Activated CD8-positive, alpha-beta T cell treated with anti-CD3 and anti-CD28 coated beads for 36 hours (primary cell): Measurements from ENCODE around the gene DET1. TPM values are rescaled to one million over a fixed set of nuclear protein-coding genes. Genes with fewer than 3 reads are reported as not detected.

Experiments used
- ATAC-seq: fragments of 200-7000 bp; cut with Tn5 transposase; one replicate; pipeline ENCODE4 v1.10.0; 2021; ENCODE audit warnings: mild to moderate bottlenecking, moderate library complexity
- CTCF ChIA-PET: fragments of 350-600 bp; sonication (Branson Sonifier 250); formaldehyde crosslinking; loops from one replicate; lab custom pipeline; 2021; ENCODE audit warnings: antibody characterized with exemption; lab: Charles Lee
- POLR2A ChIA-PET: fragments of 350-600 bp; sonication (Branson Sonifier 250); formaldehyde crosslinking; loops from one replicate; lab custom pipeline; 2021; ENCODE audit warnings: antibody characterized with exemption; lab: Charles Lee
- DNase-seq: peaks from one replicate; pipeline ENCODE4 v3.0.0-alpha.2; 2020
- H3K27ac Mint-ChIP-seq: one replicate; pipeline ENCODE4 v1.8.0; 2021; ENCODE audit warnings: mild to moderate bottlenecking, mixed read lengths
- H3K27me3 Mint-ChIP-seq: one replicate; pipeline ENCODE4 v1.8.0; 2021; ENCODE audit warnings: mixed read lengths
- H3K36me3 Mint-ChIP-seq: one replicate; pipeline ENCODE4 v1.8.0; 2021; ENCODE audit warnings: low read depth, mixed read lengths
- H3K4me1 Mint-ChIP-seq: one replicate; pipeline ENCODE4 v1.8.0; 2021; ENCODE audit warnings: low read depth, mixed read lengths
- H3K4me3 Mint-ChIP-seq: one replicate; pipeline ENCODE4 v1.8.0; 2021; ENCODE audit warnings: mild to moderate bottlenecking, moderate library complexity, mixed read lengths
- H3K9me3 Mint-ChIP-seq: one replicate; pipeline ENCODE4 v1.8.0; 2021; ENCODE audit warnings: mixed read lengths
- CTCF ChIP-seq: fragments of 200-600 bp; IDR thresholded peaks from one replicate; pipeline ENCODE4 v1.8.0; 2022; ENCODE audit warnings: antibody characterized with exemption, mild to moderate bottlenecking
- intact Hi-C: fragments of 100-400 bp; cut with micrococcal nuclease; formaldehyde crosslinking; loops from one replicate; pipeline ENCODE4 v1.10.0; 2022
- total RNA-seq, 2 experiments: library from RNA; stranded (reverse); gene quantifications; one replicate each; pipeline ENCODE4 v1.2.3, GENCODE V29; 2021

Gene DET1
- total RNA-seq, 2 experiments from 2014 or later: 2.1 to 2.6 TPM

DNA sequence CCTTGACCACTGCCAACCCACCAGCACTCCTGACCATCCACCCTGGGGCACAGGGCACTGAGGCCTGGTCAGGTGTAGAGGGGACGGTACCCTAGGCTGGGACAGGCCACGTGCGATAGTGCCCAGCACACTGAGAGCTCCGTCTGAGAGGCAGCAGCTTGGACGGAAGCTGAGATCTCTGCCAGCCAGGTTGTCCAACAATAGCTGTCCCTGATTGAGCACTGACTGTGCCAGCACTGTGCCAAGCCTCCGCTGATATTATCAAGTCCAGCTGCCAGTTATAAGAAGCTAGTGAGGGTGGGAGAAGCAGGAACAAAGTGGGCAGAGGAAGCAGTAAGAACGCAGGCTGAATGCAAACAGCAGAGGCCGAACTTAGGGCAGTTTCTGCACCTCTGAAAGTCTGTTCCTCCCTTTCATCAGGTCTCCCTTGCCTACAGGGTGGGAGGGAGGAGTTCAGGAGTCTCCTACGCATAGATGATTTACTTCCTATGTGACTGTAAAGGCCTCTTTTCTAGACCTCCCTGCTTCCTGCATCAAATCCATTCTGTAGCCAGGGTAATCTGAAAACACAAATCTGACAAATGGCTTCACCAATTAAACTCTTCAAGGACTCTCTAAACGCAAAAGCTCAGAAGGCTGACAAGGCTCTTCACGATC lies 49.2 kb downstream of the DET1 start:
- Mint-ChIP-seq H3K4me3 (no peak overlapping the region), H3K4me1 (no peaks in the 10 kb centered on the region), H3K27ac (no peak overlapping the region), H3K9me3 (no peaks in the 10 kb centered on the region), H3K27me3 (no peaks in the 10 kb centered on the region), H3K36me3 (peaks cover 2% of the 10 kb centered on the region)
- ChIA-PET CTCF (no interaction called here), POLR2A (no interaction called here)
- no peak for DNase-seq
- no peak for ATAC-seq
- TF ChIP-seq CTCF: no peak
- intact Hi-C loops: no loop called here

DNA sequence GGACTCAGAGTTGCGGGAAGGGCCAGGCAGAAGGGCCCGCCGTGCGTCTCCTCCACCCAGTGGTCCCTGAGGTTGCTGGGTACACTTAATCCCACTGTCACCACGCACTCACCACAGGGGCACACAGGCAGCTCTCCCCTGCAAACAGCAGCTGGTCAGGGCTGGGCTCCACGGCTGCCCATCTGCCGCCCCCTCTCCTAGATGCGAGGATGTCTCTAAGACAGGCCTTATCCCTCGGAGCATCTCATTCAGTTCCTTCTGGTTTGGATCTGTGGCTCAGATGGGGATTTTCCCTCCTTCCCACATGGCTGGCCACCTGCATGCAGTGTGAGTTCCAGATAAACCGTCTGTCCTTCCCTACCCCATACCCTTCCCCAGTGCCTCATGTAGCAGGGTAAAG lies 52.6 kb downstream of the DET1 start:
- Mint-ChIP-seq H3K9me3 (no peaks in the 10 kb centered on the region), H3K4me3 (no peak overlapping the region)
- POLR2A ChIA-PET: no interaction called here

GRCh38 chr15:88491158-88491557 lies 55.3 kb downstream of the DET1 start:
- Mint-ChIP-seq H3K9me3 (no peaks in the 10 kb centered on the region), H3K27ac (no peak overlapping the region), H3K36me3 (no peaks in the 10 kb centered on the region), H3K4me1 (peaks cover 3% of the 10 kb centered on the region), H3K27me3 (no peaks in the 10 kb centered on the region), H3K4me3 (no peak overlapping the region)
- no peak for DNase-seq
- intact Hi-C loops: no loop called here
- ChIA-PET CTCF (no interaction called here), POLR2A (no interaction called here)
- no peak for TF ChIP-seq CTCF
- ATAC-seq: no peak

More for the DNA sequence above, 52.6 kb downstream of the DET1 start:
- H3K36me3 Mint-ChIP-seq: no peaks in the 10 kb centered on the region
- intact Hi-C loops: no loop called here
- no peak for TF ChIP-seq CTCF
- DNase-seq (no peak), ATAC-seq (no peak)
- H3K27ac Mint-ChIP-seq: no peak overlapping the region
- no peaks in the 10 kb centered on the region for H3K27me3 Mint-ChIP-seq
- CTCF ChIA-PET: no interaction called here
- H3K4me1 Mint-ChIP-seq: peaks cover 3% of the 10 kb centered on the region

DNA sequence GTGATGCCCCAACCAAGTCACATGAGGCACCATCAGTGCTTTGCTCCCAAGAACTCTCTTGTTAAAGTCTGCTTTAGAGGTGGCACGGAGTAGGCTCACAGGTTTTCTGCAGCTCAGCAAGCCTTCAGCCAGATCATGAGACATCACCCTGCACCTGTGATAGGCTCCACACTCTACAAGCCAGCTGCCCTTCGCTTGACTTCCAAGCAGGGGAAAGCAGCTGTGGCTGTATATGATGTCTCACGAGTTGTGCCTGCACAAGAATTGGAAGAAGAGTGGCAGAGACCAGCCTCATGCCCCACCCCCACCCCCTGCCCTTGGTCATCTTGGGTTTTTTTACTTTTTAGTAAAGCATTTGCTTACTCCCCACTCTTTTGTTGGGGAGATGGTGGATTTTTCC lies 56.4 kb downstream of the DET1 start:
- Mint-ChIP-seq H3K9me3 (no peaks in the 10 kb centered on the region), H3K4me1 (peaks cover 3% of the 10 kb centered on the region), H3K27me3 (no peaks in the 10 kb centered on the region), H3K27ac (no peak overlapping the region), H3K36me3 (no peaks in the 10 kb centered on the region), H3K4me3 (no peak overlapping the region)
- no peak for ATAC-seq
- no peak for DNase-seq
- POLR2A ChIA-PET: no interaction called here
- intact Hi-C loops: no loop called here
- CTCF ChIA-PET: no interaction called here
- no peak for TF ChIP-seq CTCF

DNA sequence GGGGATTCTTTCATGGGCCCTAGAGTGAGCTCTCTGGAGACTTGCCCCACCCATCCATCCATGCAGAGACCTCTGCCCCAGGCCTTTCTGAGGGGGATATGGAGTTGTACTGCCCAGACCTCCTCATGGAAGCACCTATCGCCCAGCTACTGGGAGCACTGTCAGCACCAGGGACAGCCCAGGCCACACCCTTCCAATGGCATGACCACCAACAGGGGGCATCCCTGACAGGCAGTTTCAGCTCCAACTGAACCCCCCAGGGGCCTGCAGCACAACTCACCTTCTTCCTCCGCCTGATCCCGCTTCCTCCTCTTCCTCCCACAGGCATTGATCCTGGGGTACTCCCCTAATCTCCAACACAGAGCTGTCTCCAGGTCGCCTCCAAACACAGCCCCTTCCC lies 57.2 kb downstream of the DET1 start:
- Mint-ChIP-seq H3K9me3 (no peaks in the 10 kb centered on the region), H3K27me3 (no peaks in the 10 kb centered on the region), H3K4me1 (peaks cover 3% of the 10 kb centered on the region), H3K27ac (no peak overlapping the region), H3K36me3 (no peaks in the 10 kb centered on the region), H3K4me3 (no peak overlapping the region)
- ChIA-PET CTCF (no interaction called here), POLR2A (no interaction called here)
- TF ChIP-seq CTCF: no peak
- ATAC-seq (no peak), DNase-seq (no peak)
- intact Hi-C loops: no loop called here
